Right lobe of liver (tissue), 4 donors: ENCODE measurements around the gene SLC48A1.

Source experiments
- POLR2A ChIP-seq: fragments of 450-650 bp; IDR thresholded peaks from one replicate; pipeline ENCODE4 v1.6.1; 2017; ENCODE audit warnings: antibody characterized with exemption, mild to moderate bottlenecking
- TF ChIP-seq, protein P1 (sequence below), 4 donors: fragments of 200-600 bp in 3 of 4; fragments of 450-650 bp in 1 of 4; IDR thresholded peaks; one replicate each; pipeline versions ENCODE4 v1.5.1 to v1.8.0; 2016 to 2022; ENCODE audit warnings: antibody characterized with exemption in 4 of 4, mild to moderate bottlenecking in 2 of 4
- donor health status: DM: no; HTN: no; CAD: no.
- donor health status: DM: no; HTN: no; CAD: no.
- donor health status: DM: no; HTN: yes; CAD: no.

DNA sequence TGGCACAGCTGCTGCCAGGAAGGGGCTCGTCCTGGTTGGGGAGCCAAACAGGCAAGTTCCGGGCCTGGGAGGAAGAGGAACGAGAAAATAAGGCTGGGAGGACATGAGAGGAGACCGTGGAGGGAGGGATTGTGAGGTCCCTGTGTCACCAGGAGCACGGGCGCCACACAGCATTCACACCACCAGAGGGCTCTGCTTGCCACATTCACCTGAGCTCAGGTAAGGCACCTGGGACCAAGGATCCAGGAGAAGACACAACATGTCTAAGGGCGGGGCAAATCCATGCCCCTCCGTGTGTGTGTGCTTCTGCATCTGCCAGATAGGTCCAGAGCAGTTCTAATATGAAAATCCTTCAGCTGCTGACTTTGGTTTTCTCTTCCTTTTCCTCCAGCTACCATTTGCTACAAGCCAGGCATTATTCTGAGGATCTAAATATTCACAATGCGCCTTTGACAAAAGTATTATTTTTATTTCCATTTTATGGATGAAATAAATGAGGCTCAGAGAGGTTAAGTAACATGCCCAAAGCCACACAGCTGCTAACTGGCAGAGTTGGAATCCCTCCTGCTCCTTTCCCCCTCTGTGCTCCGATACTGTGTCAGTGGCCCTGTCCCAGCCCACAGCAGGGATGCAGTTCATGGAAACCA, 28.9 kb upstream of the SLC48A1 start:
- TF ChIP-seq, protein P1, sequence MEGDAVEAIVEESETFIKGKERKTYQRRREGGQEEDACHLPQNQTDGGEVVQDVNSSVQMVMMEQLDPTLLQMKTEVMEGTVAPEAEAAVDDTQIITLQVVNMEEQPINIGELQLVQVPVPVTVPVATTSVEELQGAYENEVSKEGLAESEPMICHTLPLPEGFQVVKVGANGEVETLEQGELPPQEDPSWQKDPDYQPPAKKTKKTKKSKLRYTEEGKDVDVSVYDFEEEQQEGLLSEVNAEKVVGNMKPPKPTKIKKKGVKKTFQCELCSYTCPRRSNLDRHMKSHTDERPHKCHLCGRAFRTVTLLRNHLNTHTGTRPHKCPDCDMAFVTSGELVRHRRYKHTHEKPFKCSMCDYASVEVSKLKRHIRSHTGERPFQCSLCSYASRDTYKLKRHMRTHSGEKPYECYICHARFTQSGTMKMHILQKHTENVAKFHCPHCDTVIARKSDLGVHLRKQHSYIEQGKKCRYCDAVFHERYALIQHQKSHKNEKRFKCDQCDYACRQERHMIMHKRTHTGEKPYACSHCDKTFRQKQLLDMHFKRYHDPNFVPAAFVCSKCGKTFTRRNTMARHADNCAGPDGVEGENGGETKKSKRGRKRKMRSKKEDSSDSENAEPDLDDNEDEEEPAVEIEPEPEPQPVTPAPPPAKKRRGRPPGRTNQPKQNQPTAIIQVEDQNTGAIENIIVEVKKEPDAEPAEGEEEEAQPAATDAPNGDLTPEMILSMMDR (IDR thresholded peaks at IDR 0.05), result peak; percentile 62 to 75 (median 69)
- TF ChIP-seq POLR2A, result no peak
